Left ventricle myocardium inferior (tissue), 1 donor: ENCODE measurements around the gene M6PR. TPM values are rescaled to one million over a fixed set of nuclear protein-coding genes. Genes with fewer than 3 reads are reported as not detected.

Experiments
- DNase-seq: peaks from one replicate; pipeline ENCODE4 v3.0.0-alpha.2; 2020
- H3K27ac ChIP-seq: fragments of 200-600 bp; replicated peaks from 2 replicates; pipeline ENCODE4 v1.8.0; 2021
- H3K27me3 ChIP-seq: fragments of 200-600 bp; 2 replicates; pipeline ENCODE4 v1.8.0; 2021; ENCODE audit warnings: low read depth
- H3K36me3 ChIP-seq: fragments of 200-600 bp; 2 replicates; pipeline ENCODE4 v1.8.0; 2021
- H3K4me1 ChIP-seq: fragments of 200-600 bp; 2 replicates; pipeline ENCODE4 v1.8.0; 2021
- H3K4me3 ChIP-seq: fragments of 200-600 bp; 2 replicates; pipeline ENCODE4 v1.8.0; 2021; ENCODE audit warnings: mild to moderate bottlenecking, moderate library complexity
- H3K9me3 ChIP-seq: fragments of 200-600 bp; replicated peaks from 2 replicates; pipeline ENCODE4 v1.8.0; 2021
- CTCF ChIP-seq: fragments of 200-600 bp; IDR thresholded peaks from 2 replicates; pipeline ENCODE4 v1.8.0; 2021; ENCODE audit warnings: antibody characterized with exemption, mild to moderate bottlenecking, borderline replicate concordance
- intact Hi-C: fragments of 100-400 bp; cut with micrococcal nuclease; formaldehyde crosslinking; loops from one replicate; pipeline ENCODE4 v1.11.0; 2022
- total RNA-seq: library from RNA; stranded (reverse); fragmentation: NEBNext Ultra II Directional; extraction: Animal tissue kit (Norgen Biotek cat#: 25700); gene quantifications from one replicate; pipeline ENCODE4 v1.2.1, GENCODE V29; 2021
- donor health status: DM: no; HTN: yes; CAD: no; lungs with severe emphysema.

Gene M6PR
- total RNA-seq, 1 donor from 2014 or later: 94.2 TPM

GRCh38 chr12:8899830-8900229 lies 49.6 kb downstream of the M6PR start:
- TF ChIP-seq CTCF: no peak
- Histone ChIP-seq H3K4me3 (no peak overlapping the region), H3K9me3 (no peaks in the 10 kb centered on the region), H3K36me3 (no peaks in the 10 kb centered on the region), H3K27me3 (no peaks in the 10 kb centered on the region), H3K4me1 (no peaks in the 10 kb centered on the region), H3K27ac (no peak overlapping the region)
- intact Hi-C loops: loop anchor here (10.0 kb wide), 1 partner anchor 235 kb away; the partner anchor contains the start of gene MFAP5
- no peak for DNase-seq

GRCh38 chr12:8897081-8897480 lies 52.4 kb downstream of the M6PR start:
- Histone ChIP-seq H3K4me3 (no peak overlapping the region), H3K36me3 (no peaks in the 10 kb centered on the region), H3K27me3 (no peaks in the 10 kb centered on the region), H3K9me3 (no peaks in the 10 kb centered on the region), H3K4me1 (no peaks in the 10 kb centered on the region), H3K27ac (no peak overlapping the region)
- no peak for DNase-seq
- no peak for TF ChIP-seq CTCF
- intact Hi-C loops: loop anchor here (10.0 kb wide), 1 partner anchor 232 kb away; the partner anchor contains the start of gene MFAP5

GRCh38 chr12:8894986-8895385 lies 54.5 kb downstream of the M6PR start:
- intact Hi-C loops: loop anchor here (10.0 kb wide), 1 partner anchor 230 kb away; the partner anchor contains the start of gene MFAP5
- no peak for TF ChIP-seq CTCF
- H3K4me1 ChIP-seq: no peaks in the 10 kb centered on the region
- DNase-seq: no peak
- no peaks in the 10 kb centered on the region for H3K9me3 ChIP-seq
- H3K27ac ChIP-seq: no peak overlapping the region
- no peak overlapping the region for H3K4me3 ChIP-seq
- no peaks in the 10 kb centered on the region for H3K27me3 ChIP-seq
- H3K36me3 ChIP-seq: no peaks in the 10 kb centered on the region

GRCh38 chr12:8894378-8894777 lies 55.1 kb downstream of the M6PR start:
- Histone ChIP-seq H3K4me3 (no peak overlapping the region), H3K36me3 (no peaks in the 10 kb centered on the region), H3K9me3 (no peaks in the 10 kb centered on the region), H3K27me3 (no peaks in the 10 kb centered on the region), H3K27ac (no peak overlapping the region), H3K4me1 (no peaks in the 10 kb centered on the region)
- TF ChIP-seq CTCF: no peak
- intact Hi-C loops: loop anchor here (10.0 kb wide), 1 partner anchor 230 kb away; the partner anchor contains the start of gene MFAP5
- no peak for DNase-seq

GRCh38 chr12:8891976-8892375 lies 57.5 kb downstream of the M6PR start:
- no peak for TF ChIP-seq CTCF
- Histone ChIP-seq H3K4me1 (no peaks in the 10 kb centered on the region), H3K27me3 (no peaks in the 10 kb centered on the region), H3K36me3 (no peaks in the 10 kb centered on the region), H3K9me3 (no peaks in the 10 kb centered on the region), H3K4me3 (no peak overlapping the region), H3K27ac (no peak overlapping the region)
- intact Hi-C loops: loop anchor here (10.0 kb wide), 1 partner anchor 227 kb away; the partner anchor contains the start of gene MFAP5
- no peak for DNase-seq

Other genes starting within 250 kb of the M6PR start
- gene A2ML1, start 127.0 kb downstream of the M6PR start, total RNA-seq: not detected
- 23.4 TPM for gene PHC1, start 35.1 kb downstream of the M6PR start, total RNA-seq
- gene KLRG1, start 39.9 kb upstream of the M6PR start, total RNA-seq: 6.9 TPM
- gene A2M, start 166.3 kb upstream of the M6PR start, total RNA-seq: 502 TPM